Activated T-helper 2 cell treated with anti-CD3 and anti-CD28 coated beads, Interferon-gamma antibody, Interleukin-2, Interleukin-4, amounts not matched to agents 10 μg/mL and 5 μg/mL and 100 μg/mL, durations not matched to agents 14 hours and 24 hours and 36 hours (primary cell): Measurements from ENCODE around the gene SRP68. TPM values are rescaled to one million over a fixed set of nuclear protein-coding genes. Genes with fewer than 3 reads are reported as not detected.

Experiments used
- DNase-seq: peaks from one replicate; pipeline ENCODE4 v3.0.0; 2021; ENCODE audit warnings: low spot score
- H3K27ac Mint-ChIP-seq: one replicate; pipeline ENCODE4 v1.8.0; 2021; ENCODE audit warnings: mixed read lengths
- H3K27me3 Mint-ChIP-seq: one replicate; pipeline ENCODE4 v1.8.0; 2021; ENCODE audit warnings: low read depth, mixed read lengths
- H3K36me3 Mint-ChIP-seq: one replicate; pipeline ENCODE4 v1.8.0; 2021; ENCODE audit warnings: low read depth, mixed read lengths
- H3K4me1 Mint-ChIP-seq: one replicate; pipeline ENCODE4 v1.8.0; 2021; ENCODE audit warnings: low read depth, mixed read lengths
- H3K4me3 Mint-ChIP-seq: one replicate; pipeline ENCODE4 v1.8.0; 2021; ENCODE audit warnings: low read depth, mild to moderate bottlenecking, moderate library complexity, mixed read lengths
- H3K9me3 Mint-ChIP-seq: one replicate; pipeline ENCODE4 v1.8.0; 2021; ENCODE audit warnings: mixed read lengths
- intact Hi-C: fragments of 100-400 bp; cut with micrococcal nuclease; formaldehyde crosslinking; loops from one replicate; pipeline ENCODE4 v1.15.1; 2023
- total RNA-seq: library from RNA; stranded (reverse); gene quantifications from 2 replicates; pipeline ENCODE4 v1.2.3, GENCODE V29; 2022

The SRP68 gene
- total RNA-seq, 1 donor from 2014 or later: 188 TPM

DNA sequence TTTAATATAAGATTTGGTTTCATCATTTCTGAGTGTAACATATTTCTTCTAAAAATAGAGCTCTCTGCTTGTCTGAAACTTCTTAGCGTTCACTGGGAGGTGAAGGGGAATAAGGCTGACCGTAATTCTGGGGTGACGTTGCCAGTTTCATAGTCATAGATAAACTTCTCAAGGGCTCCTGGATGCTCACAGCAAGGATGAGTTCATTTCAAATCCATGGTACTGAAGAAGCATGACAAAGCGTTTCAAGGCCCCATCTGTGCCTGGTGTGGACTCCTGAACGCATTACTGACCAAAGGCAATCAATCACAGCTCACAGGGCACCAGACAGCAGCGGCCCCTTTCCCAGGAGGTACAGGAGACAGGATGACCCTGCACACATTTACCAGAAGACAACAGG lies 33.2 kb downstream of the SRP68 start:
- H3K9me3 Mint-ChIP-seq: no peaks in the 10 kb centered on the region
- H3K4me3 Mint-ChIP-seq: no peak overlapping the region
- no peaks in the 10 kb centered on the region for H3K27me3 Mint-ChIP-seq
- no peak overlapping the region for H3K27ac Mint-ChIP-seq
- intact Hi-C loops: no loop called here
- H3K4me1 Mint-ChIP-seq: no peaks in the 10 kb centered on the region
- DNase-seq: no peak
- H3K36me3 Mint-ChIP-seq: peaks cover 60% of the 10 kb centered on the region

- Mint-ChIP-seq H3K27ac (no peak overlapping the region), H3K36me3 (peaks cover 50% of the 10 kb centered on the region), H3K9me3 (no peaks in the 10 kb centered on the region), H3K27me3 (no peaks in the 10 kb centered on the region), H3K4me1 (no peaks in the 10 kb centered on the region), H3K4me3 (no peak overlapping the region)
- DNase-seq: no peak
- intact Hi-C loops: no loop called here
Measured at GRCh38 chr17:76038050-76038449, 34.3 kb downstream of the SRP68 start.

GRCh38 chr17:76036497-76037261 lies 35.6 kb downstream of the SRP68 start:
- intact Hi-C loops: no loop called here
- Mint-ChIP-seq H3K27ac (no peak overlapping the region), H3K4me3 (no peak overlapping the region), H3K36me3 (peaks cover 39% of the 10 kb centered on the region), H3K27me3 (no peaks in the 10 kb centered on the region), H3K4me1 (no peaks in the 10 kb centered on the region), H3K9me3 (no peaks in the 10 kb centered on the region)
- DNase-seq: no peak

DNA sequence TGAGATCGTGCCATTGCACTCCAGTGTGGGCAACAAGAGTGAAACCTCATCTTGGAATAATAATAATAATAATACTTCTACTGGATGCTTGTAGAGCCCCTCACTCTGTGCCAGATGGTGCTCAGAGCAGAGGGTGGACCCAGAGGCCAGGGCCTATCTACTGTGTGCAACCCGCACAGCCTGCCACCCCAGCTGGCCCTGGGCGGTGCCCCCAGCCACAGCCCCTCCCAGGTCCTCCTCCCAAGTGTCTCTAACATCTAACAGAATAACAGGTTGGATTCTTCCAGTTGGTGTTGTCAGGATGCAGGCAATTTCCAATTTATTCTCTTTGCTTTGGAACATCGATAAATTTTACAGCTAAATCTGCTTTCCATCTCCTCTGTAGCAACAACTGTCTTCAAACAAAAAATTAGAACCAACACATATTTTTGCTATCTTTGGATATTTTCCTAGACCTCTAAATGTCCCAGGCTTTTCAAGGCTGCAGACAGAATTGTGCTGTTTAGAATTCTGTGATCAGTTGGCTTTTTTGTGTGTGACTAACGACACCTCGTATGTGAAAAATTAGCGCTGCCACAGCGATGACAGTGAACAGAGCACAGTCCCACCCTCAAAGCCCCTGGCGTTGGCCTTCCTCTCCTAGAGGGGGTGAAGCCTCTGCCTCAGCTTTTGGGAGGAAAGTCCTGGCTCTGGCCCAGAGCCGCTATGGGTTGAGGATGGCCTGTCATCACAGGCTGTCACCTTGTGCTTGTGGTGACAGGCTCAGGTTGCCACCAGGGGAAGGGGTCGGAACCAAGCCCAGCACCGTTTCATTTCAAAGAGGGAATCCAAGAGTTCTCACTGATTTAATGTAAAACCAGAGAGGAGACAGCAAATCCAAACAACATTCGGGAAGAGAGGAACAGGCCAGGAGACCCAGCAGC lies 37.6 kb downstream of the SRP68 start:
- H3K36me3 Mint-ChIP-seq: peaks cover 22% of the 10 kb centered on the region

DNA sequence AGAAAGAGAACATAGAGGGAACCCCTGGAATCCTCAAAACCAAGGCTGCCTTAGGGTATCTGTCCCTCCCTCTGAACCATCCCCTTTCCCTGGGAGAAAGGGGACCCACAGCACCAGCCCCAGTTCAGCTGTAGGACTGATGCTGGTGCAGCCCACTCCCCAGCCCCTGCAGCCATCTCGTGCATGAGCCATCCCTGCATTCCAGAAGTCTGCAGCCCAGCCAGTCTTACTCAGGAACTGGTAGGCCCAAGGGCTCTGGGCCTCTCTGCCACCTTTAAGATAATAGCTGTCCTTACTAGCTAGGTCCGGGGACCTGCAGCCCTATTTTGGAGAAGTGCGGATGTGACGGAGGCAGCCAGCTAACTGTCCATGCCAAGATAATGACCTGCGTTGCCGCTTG lies 39.2 kb downstream of the SRP68 start:
- intact Hi-C loops: no loop called here
- no peaks in the 10 kb centered on the region for H3K9me3 Mint-ChIP-seq
- no peak overlapping the region for H3K4me3 Mint-ChIP-seq
- H3K27me3 Mint-ChIP-seq: no peaks in the 10 kb centered on the region
- no peak overlapping the region for H3K27ac Mint-ChIP-seq
- DNase-seq: no peak
- peaks cover 6% of the 10 kb centered on the region for H3K36me3 Mint-ChIP-seq
- peaks cover 7% of the 10 kb centered on the region for H3K4me1 Mint-ChIP-seq

More for the DNA sequence above, 37.6 kb downstream of the SRP68 start:
- Mint-ChIP-seq H3K27me3 (no peaks in the 10 kb centered on the region), H3K4me1 (peaks cover 3% of the 10 kb centered on the region), H3K9me3 (no peaks in the 10 kb centered on the region), H3K27ac (no peak overlapping the region), H3K4me3 (no peak overlapping the region)
- intact Hi-C loops: no loop called here
- no peak for DNase-seq

GRCh38 chr17:76032780-76033108 lies 39.6 kb downstream of the SRP68 start:
- peaks cover 4% of the 10 kb centered on the region for H3K36me3 Mint-ChIP-seq
- H3K27ac Mint-ChIP-seq: no peak overlapping the region
- H3K27me3 Mint-ChIP-seq: no peaks in the 10 kb centered on the region
- no peaks in the 10 kb centered on the region for H3K9me3 Mint-ChIP-seq
- no peak overlapping the region for H3K4me3 Mint-ChIP-seq
- intact Hi-C loops: no loop called here
- DNase-seq: no peak
- H3K4me1 Mint-ChIP-seq: peaks cover 7% of the 10 kb centered on the region

DNA sequence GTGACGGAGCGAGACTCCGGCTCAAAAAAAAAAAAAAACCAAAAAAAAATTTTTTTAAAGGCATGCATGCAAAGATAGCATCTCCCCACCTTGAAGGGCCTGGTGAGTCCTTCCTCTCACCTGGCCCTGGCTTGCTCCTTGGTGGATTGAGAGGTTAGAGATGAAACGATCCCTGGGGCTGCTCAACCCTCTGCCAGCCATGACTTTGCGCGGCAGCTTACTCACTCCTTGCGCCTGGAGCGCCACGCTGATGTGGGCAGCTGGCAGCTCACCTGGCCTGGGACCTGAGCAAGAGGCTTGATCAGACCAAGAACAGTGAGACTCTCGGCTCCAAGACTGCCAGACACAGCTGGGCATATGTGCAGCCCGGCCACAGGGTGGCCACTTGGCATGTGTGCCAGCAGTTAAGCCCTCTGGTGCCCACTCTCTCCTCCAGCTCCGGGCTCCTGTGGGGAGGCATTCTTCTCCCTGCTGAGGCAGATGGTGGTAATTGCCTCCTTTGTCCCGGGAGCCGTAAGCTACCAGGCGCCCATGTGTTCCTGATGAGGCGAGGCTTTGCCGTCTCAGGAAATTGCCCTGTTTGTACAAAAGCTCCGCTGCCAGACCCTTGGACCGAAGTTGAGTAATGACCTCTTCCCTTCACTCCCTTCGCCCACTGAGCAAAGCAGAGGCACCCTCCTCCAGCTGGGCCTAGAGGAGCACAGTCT lies 40.1 kb downstream of the SRP68 start:
- intact Hi-C loops: no loop called here
- H3K27me3 Mint-ChIP-seq: no peaks in the 10 kb centered on the region

DNA sequence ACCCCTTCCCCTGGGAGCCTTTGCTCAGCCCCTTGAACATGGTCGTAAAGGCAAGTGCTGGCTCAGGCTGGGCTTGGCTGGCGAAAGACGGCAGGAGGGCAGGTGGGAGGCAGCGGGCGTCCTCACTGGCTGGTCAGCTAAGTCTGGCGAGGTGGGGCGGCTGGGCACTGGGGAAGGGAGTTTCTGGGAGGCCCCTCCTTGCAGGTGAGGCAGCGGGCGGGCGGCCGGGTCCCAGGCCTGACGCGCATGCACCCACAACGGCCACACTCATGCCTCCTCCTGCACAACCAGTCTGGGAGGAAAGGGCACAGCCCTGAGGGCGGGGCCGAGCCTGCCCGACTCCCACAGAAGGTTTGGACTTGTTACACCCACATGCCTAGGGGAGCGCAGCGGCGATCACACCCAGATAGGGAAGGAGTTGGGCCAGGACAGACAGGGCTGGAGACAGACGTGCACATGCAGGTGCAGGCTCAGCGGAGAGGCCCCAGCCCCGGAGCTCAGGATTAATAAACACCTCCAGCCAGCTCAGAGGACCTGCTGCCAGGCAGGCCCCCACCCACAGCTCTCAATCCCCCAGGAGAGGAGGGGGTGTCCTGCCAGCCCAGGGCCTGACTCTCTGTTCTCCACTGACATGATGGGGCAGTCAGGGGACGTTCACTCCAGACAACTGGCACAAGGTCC lies 45.0 kb downstream of the SRP68 start, which contains the start of gene EVPL:
TSS of gene EVPL (minus strand) at position 148 of the 681 bp plus-strand sequence. CDS start at position 40, 108 bp downstream.
- no peak within 1 kb of the TSS for H3K4me3 Mint-ChIP-seq
- no peaks in the 10 kb centered on the region for H3K9me3 Mint-ChIP-seq
- peaks cover 7% of the 10 kb centered on the region for H3K4me1 Mint-ChIP-seq
- no peaks in the 10 kb centered on the region for H3K27me3 Mint-ChIP-seq
- no peaks in the 10 kb centered on the region for H3K36me3 Mint-ChIP-seq
- no peak for DNase-seq
- H3K27ac Mint-ChIP-seq: no peak within 1 kb of the TSS
- intact Hi-C loops: no loop called here

More for the DNA sequence above, 40.1 kb downstream of the SRP68 start:
- peaks cover 7% of the 10 kb centered on the region for H3K4me1 Mint-ChIP-seq
- H3K27ac Mint-ChIP-seq: no peak overlapping the region
- peaks cover 4% of the 10 kb centered on the region for H3K36me3 Mint-ChIP-seq
- DNase-seq: no peak
- H3K4me3 Mint-ChIP-seq: no peak overlapping the region
- H3K9me3 Mint-ChIP-seq: no peaks in the 10 kb centered on the region

GRCh38 chr17:76026714-76027158 lies 45.6 kb downstream of the SRP68 start:
- Mint-ChIP-seq H3K27me3 (no peaks in the 10 kb centered on the region), H3K27ac (no peak overlapping the region), H3K9me3 (no peaks in the 10 kb centered on the region), H3K36me3 (no peaks in the 10 kb centered on the region), H3K4me3 (no peak overlapping the region), H3K4me1 (peaks cover 7% of the 10 kb centered on the region)
- DNase-seq: no peak
- intact Hi-C loops: no loop called here

- DNase-seq: no peak
Measured at GRCh38 chr17:76025294-76025693, 47.0 kb downstream of the SRP68 start.

DNA sequence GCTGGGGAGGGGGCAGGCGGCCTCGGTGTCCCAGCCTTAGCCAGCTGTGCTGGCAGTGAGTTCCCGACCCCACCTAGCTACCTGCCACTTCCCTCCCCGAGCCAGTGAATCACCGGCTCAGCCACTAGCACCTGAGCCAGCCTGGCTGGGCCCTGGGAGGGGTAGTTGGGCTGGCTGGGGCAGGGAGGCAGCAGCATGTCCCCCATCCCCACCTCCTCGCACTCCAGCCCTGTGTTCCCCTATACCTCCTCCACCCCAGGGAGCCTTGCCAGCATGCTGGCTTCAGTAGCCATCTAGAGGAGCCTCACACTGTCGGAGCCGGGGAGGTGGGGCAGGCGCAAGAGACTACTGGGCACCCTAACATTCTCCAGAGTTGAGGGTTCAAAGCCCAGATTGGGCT lies 48.0 kb downstream of the SRP68 start:
- Mint-ChIP-seq H3K4me3 (no peak overlapping the region), H3K36me3 (no peaks in the 10 kb centered on the region), H3K4me1 (peaks cover 1% of the 10 kb centered on the region), H3K9me3 (no peaks in the 10 kb centered on the region), H3K27me3 (no peaks in the 10 kb centered on the region), H3K27ac (no peak overlapping the region)
- no peak for DNase-seq
- intact Hi-C loops: no loop called here

More at GRCh38 chr17:76025294-76025693, 47.0 kb downstream of the SRP68 start:
- H3K27ac Mint-ChIP-seq: no peak overlapping the region
- H3K4me3 Mint-ChIP-seq: no peak overlapping the region
- intact Hi-C loops: no loop called here
- peaks cover 7% of the 10 kb centered on the region for H3K4me1 Mint-ChIP-seq
- no peaks in the 10 kb centered on the region for H3K27me3 Mint-ChIP-seq
- no peaks in the 10 kb centered on the region for H3K9me3 Mint-ChIP-seq
- H3K36me3 Mint-ChIP-seq: no peaks in the 10 kb centered on the region

DNA sequence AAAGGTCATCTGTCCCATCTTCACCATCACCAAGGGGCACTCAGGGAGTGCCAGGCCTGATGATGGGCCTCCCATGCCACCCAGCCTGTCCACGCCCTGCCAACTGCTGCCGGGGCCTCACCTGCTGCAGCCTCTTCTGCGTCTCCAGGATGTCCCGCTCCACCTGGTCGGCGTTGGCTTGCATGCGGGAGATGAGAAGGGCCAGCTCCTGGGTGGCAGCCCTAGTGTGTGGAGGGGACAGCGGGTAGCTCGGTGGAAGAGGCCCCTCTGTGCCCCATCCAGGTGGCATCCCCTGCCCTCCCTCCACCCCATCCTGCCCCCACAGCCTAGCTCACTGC lies 48.4 kb downstream of the SRP68 start:
- H3K27me3 Mint-ChIP-seq: no peaks in the 10 kb centered on the region

More for the DNA sequence above, 48.4 kb downstream of the SRP68 start:
- H3K9me3 Mint-ChIP-seq: no peaks in the 10 kb centered on the region
- no peaks in the 10 kb centered on the region for H3K36me3 Mint-ChIP-seq
- no peak overlapping the region for H3K4me3 Mint-ChIP-seq
- no peak overlapping the region for H3K27ac Mint-ChIP-seq
- H3K4me1 Mint-ChIP-seq: no peaks in the 10 kb centered on the region
- no peak for DNase-seq
- intact Hi-C loops: no loop called here
